Stimulated activated CD4-positive, alpha-beta T cell treated with anti-CD3 and anti-CD28 coated beads, Interleukin-15, amount 100 ng/mL, for 48 hours (primary cell): Measurements from ENCODE around the gene CNTN5.
"Not testable (repeated sequence)": the region's sequence is repeated elsewhere in the genome, so short reads cannot be mapped to it uniquely, and the experiment has no call there.

Source experiments
- DNase-seq, 2 donors: peaks; one replicate each; pipeline ENCODE4 v3.0.0-alpha.2; 2020; ENCODE audit warnings: low read depth in 2 of 2

CNTN5 gene

GRCh38 chr11:99275521-99275920 lies 254.8 kb downstream of the CNTN5 start:
- DNase-seq = no peak

DNA sequence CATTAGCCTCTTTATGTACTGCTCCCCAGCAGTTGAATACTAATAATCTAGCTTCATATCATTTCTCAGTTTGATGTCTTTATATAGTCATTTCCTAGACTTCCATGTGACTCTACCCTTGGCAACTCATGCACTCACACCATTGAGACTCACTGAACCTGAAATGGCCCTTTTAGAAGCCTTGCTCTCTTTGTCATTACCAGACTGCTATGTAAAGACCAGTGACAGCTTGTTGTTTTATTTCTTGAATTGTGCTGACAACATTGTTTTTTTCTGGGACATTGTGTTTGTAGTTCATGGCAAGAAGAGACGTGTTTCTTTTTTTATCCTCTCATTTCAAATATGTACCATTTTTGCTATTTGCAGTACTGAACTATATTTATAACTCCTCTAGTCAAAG lies 256.5 kb downstream of the CNTN5 start:
- no peak for DNase-seq

DNA sequence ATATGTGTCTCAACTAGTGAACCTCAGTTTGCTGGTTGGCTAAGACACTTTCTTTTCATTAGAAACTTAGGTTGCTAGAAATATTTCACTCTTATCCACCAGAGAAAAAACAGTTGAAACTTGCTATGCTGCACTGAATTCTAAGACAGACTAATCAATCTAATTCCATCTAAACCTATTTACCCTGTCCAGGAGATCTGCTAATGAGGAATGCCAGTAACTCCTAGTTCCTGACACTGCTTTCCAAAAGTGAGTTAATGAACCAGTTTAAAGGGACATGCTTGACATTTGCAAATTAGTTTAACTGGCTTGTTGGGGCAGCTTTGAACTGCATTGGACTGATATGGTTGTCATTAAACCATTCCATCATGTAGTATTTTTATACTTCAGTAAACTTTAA lies 258.5 kb downstream of the CNTN5 start:
- DNase-seq = no peak

- DNase-seq = no peak
These were observed 260.6 kb downstream of the CNTN5 start for GRCh38 chr11:99281331-99281730.

- not testable (repeated sequence) for DNase-seq
These were observed 277.2 kb downstream of the CNTN5 start for GRCh38 chr11:99297925-99298324.

DNA sequence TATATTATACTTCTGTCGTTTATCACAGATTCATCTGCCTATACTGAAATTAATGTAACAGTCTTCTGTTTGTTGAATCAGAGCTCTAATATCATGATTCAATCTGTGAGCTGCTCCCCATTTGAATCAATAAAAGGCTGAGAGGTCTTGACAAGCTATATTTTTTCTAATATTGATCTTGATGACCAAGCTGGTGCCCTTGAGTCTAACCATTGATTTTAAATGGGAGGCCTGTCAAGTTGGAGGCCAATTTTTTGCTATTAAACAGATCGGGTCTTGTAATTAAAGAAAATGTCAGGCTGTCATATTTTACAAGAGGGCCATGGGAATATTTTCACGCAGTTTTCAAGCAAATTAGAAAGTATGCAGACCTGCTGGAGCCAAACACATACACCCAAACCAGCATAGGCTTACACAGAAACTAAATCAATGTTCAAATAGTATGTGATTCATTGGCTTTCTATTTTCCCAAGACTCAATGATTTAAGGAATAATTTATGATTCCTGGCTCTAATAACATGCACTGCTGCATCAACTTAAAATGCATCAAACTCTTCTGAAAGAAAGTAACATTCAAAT lies 286.9 kb downstream of the CNTN5 start:
- no peak for DNase-seq

- no peak for DNase-seq
These were observed 291.1 kb downstream of the CNTN5 start for GRCh38 chr11:99311870-99312269.

- no peak for DNase-seq
These were observed 296.2 kb downstream of the CNTN5 start for GRCh38 chr11:99316776-99317520.

DNA sequence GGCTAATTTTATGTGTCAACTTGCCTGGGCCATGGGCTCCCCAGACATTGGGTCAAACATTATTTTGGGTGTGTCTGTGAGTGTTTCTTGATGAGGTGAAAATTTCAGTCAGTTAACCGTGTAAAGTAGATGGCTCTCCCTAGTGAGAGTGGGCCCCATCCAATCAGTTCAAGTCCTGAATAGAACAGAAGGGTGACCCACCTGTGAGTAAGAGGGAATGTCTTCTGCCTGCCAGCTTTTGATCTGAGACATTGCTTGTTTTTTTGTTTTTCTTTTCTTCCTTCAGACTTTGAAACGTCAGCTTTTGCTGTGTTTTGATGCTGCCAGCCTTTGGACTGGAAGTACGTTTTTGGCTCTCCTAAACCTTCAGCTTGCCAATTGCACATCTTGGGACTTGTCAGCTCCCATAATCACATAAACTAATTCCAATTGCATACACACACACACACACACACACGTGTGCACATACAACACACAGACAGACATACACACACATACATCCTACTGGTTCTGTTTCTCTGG lies 300.1 kb downstream of the CNTN5 start:
- DNase-seq = no peak

DNA sequence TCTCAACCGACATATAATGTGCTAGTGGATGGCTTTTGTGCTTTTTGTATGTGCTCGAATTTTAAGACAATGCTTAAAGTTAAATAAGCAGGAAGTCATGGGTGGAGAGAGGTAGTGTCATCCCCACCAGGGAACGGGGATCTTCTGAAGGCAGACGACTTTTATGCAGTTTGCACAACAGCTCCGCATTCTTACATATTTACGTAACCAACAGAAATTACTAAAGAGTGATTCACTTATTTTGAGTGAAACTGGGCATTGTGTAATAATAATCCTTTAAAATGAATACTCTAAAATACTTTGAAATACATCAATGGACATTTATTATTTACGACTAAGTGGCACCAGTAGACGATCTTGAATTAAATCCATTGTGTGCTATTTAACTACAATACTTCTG lies 305.1 kb downstream of the CNTN5 start:
- no peak for DNase-seq

DNA sequence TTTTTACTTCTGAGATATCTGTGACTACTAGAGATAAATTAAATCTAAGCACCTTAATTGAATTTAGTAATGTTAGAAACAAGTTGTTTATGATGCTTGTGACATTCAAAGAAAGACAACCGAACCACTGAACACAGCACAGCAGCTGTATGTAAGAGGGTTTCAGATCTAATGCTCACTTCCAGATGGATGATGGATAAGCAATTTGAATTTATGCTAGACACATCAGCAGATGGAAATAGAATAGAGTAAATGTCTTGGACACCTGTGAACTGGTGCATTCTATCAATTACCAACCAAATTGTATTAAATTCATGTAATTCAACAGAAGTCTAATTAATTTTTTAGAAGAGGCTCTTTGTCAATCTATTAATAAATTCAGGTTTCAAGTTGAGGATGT lies 306.3 kb downstream of the CNTN5 start:
- DNase-seq = no peak

- no peak for DNase-seq
These were observed 306.8 kb downstream of the CNTN5 start for GRCh38 chr11:99327527-99327926.

- no peak for DNase-seq
These were observed 312.9 kb downstream of the CNTN5 start for GRCh38 chr11:99333621-99334020.

DNA sequence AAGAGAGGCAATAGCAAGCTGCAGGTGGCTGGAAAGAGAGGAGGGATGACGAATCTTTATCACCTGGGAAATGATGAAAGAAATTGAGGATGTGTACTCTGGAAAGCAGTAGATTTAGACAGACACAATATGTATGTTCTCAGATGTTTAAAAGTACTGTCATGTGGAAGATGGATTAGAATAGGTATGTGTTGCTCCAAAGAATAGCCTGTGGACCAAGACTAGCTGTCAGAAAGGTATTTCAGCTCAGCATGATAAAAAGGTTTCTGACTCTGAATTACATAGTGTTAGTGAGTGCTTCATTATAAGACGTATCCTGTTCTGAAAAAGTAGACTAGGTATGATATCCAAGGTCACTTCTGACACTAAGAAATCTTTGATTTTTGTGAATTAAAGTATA lies 322.4 kb downstream of the CNTN5 start:
- no peak for DNase-seq

GRCh38 chr11:99349151-99349673 lies 328.5 kb downstream of the CNTN5 start:
- DNase-seq = no peak

- no peak for DNase-seq
These were observed 330.9 kb downstream of the CNTN5 start for GRCh38 chr11:99351624-99352023.

DNA sequence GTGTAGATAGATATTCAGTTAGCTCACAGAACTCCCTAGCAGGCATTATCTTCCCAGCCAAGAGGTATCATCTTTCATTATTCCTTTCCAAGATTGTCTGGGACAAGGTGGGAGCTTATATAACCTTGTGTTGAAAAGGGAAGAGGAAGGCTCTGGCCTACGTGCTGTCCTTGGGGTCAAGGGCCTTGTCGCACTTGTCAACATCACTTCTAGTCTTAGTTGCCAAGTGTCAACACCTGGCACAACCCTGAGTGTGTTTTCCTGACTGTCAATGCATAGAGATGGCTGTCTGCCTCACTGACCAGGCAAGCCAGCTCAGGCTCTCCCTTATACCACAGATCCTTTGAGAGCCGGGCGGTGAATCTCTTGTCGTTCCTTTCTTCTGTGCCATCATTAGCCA lies 331.9 kb downstream of the CNTN5 start:
- no peak for DNase-seq

- no peak for DNase-seq
These were observed 345.8 kb downstream of the CNTN5 start for GRCh38 chr11:99366546-99366945.

GRCh38 chr11:99368583-99368982 lies 347.8 kb downstream of the CNTN5 start:
- DNase-seq = no peak

DNA sequence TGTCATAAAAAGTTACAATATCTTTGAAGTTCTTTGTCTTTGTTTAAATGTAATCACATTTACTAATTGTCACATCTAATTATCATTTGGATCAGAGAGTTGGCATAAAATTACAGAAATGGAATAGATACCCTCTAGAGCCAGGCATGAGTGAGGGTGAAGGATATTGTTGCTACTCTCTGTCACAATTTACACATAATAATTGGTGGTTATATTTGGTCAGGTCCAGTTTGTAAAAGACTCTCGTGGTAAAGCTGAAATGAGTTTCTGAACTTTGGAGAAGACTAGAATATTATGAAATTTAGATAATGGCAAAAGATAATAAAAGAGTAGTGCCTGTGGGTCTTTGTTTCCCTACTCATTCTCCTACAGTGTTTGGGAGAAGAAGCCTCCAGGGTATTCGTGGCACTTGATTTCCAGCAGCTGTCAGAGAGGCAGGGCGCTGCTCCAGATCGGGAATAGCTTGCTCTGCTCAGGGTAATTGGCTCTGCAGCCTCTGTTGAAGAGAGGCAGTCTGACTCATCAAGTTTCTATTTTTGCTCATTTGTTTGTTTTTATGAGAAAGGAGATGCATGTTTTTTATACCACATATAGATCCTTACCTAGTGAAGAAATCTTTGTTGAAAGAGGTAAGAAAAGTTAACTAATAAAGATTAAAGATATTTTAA lies 349.9 kb downstream of the CNTN5 start:
- no peak for DNase-seq

DNA sequence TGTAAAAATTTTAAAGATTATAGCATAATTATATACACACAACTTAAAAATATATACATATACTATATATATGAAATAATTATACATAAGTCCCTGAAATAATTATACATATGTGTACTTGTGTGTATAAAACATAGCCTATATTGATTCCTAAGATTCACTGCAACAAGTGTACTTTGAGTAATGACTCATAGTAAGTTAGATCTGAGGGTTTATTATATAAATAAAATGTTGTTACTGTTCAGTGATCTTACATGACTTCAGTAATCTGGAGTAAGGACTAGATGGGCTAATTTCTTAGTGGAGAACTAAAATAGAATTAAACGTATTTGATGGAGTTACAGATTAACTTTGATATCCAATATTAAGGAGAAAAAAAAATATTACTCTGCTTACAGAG lies 350.5 kb downstream of the CNTN5 start:
- no peak for DNase-seq

DNA sequence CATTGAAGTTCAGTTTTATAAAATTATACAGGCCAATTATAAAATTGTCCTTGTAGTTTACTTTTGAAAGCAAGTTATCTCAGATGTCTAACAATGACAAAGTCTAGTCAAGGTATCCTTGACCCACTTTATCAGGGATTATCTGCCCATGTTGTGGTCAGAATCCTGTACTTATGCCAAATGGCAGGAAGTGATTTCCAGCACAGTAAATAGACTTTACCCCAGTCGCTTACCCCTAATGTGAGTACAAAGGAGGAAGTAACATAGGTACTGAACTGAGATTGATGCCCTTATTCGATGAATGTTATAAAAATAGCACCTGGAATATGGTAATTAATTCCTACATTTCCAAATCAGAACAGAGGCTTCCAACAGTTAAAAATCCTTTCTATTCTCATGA lies 355.7 kb downstream of the CNTN5 start:
- DNase-seq = no peak
